GM18858 (cell line): ENCODE results near the gene POP7.
"Not testable (repeated sequence)": the region's sequence is repeated elsewhere in the genome, so short reads cannot be mapped to it uniquely, and the experiment has no call there.

Source experiments
- ATAC-seq: cut with Tn5 transposase; IDR thresholded peaks from one replicate; pipeline ENCODE4 v1.9.1; 2021; ENCODE audit not compliant: unreplicated experiment

Gene POP7

GRCh38 chr7:100705753-100706671 is at the start of gene POP7:
TSS of gene POP7 (plus strand) at chr7:100706121. CDS start at chr7:100706831, 710 bp downstream.
- ATAC-seq = peak; percentile 59

- ATAC-seq = not testable (repeated sequence)
Measured at GRCh38 chr7:100662194-100662776, 43.6 kb upstream of the POP7 start.

GRCh38 chr7:100665168-100665726 is 40.7 kb upstream of the POP7 start:
- no peak for ATAC-seq

GRCh38 chr7:100667331-100668068 is 38.4 kb upstream of the POP7 start:
- no peak for ATAC-seq

GRCh38 chr7:100668069-100668449 is 37.9 kb upstream of the POP7 start:
- ATAC-seq = no peak

GRCh38 chr7:100669106-100669505 is 36.8 kb upstream of the POP7 start:
- ATAC-seq = not testable (repeated sequence)

GRCh38 chr7:100670074-100670473 is 35.8 kb upstream of the POP7 start:
- ATAC-seq = no peak

- ATAC-seq = no peak
Measured at GRCh38 chr7:100671353-100672327, 34.3 kb upstream of the POP7 start.

GRCh38 chr7:100673302-100673941 is 32.5 kb upstream of the POP7 start, which contains the start of gene GNB2:
TSS of gene GNB2 (plus strand) at chr7:100673740. CDS start at chr7:100676266, 2,526 bp downstream.
- peak; percentile 46 for ATAC-seq

GRCh38 chr7:100673942-100674410 is 31.9 kb upstream of the POP7 start:
- no peak for ATAC-seq

GRCh38 chr7:100674411-100675104 is 31.4 kb upstream of the POP7 start:
- no peak for ATAC-seq

- no peak for ATAC-seq
Measured at GRCh38 chr7:100675105-100675451, 30.8 kb upstream of the POP7 start.

GRCh38 chr7:100675581-100676350 is 30.2 kb upstream of the POP7 start:
- no peak for ATAC-seq

GRCh38 chr7:100676501-100677306 is 29.2 kb upstream of the POP7 start:
- ATAC-seq = no peak

GRCh38 chr7:100677308-100678267 is 28.3 kb upstream of the POP7 start:
- no peak for ATAC-seq

- ATAC-seq = no peak
Measured at GRCh38 chr7:100678291-100678984, 27.5 kb upstream of the POP7 start.
